T-helper 9 cell (primary cell): Measurements from ENCODE around the gene RTN4IP1.
"Not testable (repeated sequence)": the region's sequence is repeated elsewhere in the genome, so short reads cannot be mapped to it uniquely, and the experiment has no call there.

ENCODE experiments used
- DNase-seq: peaks from one replicate; pipeline ENCODE4 v3.0.0-alpha.2; 2020

RTN4IP1 gene

DNA sequence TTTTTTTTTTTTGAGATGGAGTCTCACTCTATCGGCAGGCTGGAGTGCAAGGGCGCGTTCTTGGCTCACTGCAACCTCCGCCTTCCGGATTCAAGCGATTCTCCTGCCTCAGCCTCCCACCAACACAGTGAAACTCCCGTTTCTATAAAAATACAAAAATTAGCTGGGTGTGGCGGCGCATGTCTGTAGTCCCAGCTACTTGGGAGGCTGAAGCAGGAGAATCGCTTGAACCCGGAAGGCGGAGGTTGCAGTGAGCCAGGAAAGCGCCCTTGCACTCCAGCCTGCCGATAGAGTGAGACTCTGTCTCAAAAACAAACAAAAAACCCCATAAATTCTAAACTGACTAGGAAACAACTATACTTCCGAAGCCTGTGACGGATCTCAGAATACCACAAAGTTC is 1.5 kb downstream of the RTN4IP1 start:
- DNase-seq: not testable (repeated sequence)

DNA sequence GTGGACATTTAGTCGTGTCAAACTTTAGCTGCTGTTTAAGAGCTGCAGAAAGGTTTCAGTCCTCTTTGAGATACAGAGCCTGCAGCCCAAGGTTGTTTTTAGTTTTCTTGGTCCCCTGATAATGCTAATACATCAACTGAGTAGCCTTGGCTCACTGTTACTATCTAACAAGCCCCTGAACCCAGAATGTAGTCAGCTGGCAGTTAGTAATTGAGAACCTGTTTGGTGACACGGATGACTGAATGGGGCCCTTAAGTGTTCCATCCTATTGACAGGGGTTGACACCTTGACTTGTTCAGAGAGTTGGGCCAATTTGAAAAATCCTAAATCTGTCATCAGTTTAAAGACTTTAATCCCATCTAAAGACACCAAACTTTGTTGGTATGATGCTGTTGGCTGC is 2.8 kb downstream of the RTN4IP1 start:
- no peak for DNase-seq

DNA sequence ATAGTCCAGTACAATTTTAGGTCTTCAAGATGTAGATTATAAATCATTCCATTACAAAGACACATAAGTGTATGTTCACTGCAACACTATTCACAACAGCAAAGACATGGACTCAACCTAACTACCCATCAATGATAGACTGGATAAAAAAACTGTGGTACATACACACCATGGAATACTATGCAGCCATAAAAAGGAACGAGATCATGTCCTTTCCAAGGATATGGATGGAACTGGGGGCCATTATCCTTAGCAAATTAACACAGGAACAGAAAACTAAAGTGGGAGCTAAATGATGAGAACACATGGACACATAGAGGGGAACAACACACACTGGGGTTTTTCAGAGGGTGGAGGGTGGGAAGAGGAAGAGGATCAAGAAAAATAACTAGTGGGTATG is 6.3 kb downstream of the RTN4IP1 start:
- DNase-seq: no peak

DNA sequence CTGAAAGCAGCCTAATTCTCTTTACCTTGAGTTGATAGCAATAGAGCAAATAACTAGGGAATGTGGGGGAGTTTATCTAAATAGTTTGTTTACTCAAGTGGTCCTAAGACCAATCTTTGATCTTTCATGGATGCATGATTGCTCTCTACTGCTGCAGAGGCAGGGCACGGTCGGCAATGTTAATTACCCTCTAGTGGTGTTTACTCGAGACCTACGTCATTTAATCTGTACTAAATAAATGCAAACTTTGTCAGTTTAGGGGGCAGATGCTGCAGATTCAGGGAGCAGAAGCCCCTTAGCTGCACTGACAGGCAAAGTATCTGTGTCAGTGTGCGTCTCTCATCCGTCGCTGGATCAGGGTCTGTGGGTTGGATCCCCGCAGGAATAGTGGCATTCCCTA is 6.9 kb downstream of the RTN4IP1 start:
- no peak for DNase-seq

DNA sequence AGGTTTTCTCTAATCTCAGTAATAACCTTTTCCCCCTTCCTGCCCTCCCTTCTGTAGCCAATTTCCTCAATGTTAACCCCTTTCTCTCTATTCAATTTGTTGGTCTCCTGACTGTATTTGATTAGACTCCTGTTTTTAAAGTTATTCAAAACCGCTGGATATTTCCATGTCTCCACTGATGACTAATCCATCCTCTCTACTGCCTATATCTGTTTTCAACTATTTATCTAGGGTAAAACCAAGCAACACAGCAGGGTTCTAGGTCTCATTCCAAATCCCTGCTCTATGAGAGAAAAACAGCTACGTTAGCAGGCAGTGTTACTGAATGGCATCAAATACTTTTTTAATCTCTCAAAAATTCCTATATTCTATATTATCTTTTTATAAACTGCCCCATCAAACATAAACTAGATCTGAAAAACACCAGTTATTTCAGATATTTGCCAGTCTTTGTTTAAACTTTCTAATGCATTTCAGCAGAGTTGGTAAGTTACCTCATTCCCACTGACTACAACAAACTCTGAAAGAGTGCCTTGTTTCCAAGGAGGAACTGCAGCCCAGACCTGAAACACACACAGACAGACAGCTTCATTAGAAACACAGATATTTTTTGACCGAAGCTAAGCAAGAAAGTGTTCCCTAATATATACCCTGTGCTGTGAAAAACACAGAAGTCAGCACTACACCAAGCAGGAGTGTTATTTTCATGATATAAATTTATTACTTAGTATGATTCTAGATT is 8.2 kb downstream of the RTN4IP1 start:
- DNase-seq: no peak

DNA sequence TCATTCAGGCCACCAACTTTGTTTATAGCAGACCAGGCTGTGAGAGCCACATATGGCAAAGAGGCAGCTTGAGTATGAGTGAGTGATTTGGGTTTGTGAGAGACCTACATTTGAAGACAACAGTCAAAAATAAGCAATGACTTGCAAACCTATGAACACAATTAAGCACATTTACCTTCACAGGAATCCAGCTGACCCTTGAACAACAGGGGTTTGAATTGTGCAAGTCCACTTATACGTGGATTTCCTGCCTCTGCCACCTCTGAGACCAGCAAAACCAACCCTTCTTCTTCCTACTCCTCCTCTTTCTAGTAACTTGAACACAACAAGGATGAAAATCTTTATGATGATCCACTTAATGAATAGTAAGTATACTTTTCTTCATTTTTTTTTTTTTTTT is 10.1 kb downstream of the RTN4IP1 start:
- DNase-seq: no peak

DNA sequence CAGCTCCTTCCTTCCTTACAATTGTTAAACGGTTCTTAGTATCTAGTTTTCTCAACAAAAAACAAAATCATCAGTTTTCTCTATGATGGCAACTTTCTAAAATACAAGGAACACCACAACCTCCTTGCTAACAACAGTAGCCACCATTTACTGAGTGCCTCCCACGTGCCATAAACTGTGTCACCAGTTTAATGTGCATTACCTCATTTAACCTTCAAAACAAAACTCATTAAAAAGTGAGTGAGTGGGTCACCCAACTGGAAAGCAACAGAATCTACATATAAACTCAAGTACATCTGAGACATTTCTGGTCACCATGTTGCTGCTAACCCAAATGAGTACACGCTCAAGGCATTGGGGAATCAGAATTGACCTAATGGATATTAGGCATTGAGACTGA is 11.0 kb downstream of the RTN4IP1 start:
- no peak for DNase-seq

DNA sequence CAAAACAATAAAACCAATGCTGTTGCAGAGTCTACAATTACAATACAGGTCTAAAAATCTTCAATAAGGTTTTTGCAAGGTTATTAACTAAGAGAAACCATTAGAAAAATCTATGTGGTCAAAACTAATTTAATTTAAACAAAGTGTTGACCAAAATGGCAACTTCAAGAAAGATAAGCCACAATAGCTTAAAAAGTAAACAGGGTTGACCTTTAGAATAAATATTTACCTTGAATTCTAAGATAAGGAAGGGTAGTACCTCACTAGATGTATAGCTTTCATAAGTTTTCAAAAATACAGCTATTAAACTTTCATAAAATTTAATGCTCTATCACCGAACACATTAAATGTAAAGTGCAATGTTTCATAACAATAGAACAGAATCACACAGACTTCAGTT is 11.4 kb downstream of the RTN4IP1 start:
- no peak for DNase-seq

DNA sequence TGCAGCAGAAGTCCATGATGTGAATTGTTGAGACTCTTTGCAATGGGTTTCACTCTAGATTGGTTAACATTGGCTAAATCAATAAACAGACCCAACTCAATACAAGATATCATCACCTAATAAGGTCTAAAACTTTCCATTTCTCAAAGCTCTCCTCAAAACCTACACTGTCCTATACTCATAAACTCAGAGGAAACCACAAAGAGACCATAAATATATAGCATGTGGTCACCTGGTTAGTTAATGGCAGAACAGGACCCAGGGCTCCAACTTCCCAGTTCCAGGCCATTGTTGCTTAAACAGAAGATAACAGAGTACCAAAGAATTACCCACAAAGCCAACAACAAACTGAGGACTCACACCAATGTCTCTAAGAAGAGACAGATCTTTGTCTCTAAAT is 12.0 kb downstream of the RTN4IP1 start:
- no peak for DNase-seq

DNA sequence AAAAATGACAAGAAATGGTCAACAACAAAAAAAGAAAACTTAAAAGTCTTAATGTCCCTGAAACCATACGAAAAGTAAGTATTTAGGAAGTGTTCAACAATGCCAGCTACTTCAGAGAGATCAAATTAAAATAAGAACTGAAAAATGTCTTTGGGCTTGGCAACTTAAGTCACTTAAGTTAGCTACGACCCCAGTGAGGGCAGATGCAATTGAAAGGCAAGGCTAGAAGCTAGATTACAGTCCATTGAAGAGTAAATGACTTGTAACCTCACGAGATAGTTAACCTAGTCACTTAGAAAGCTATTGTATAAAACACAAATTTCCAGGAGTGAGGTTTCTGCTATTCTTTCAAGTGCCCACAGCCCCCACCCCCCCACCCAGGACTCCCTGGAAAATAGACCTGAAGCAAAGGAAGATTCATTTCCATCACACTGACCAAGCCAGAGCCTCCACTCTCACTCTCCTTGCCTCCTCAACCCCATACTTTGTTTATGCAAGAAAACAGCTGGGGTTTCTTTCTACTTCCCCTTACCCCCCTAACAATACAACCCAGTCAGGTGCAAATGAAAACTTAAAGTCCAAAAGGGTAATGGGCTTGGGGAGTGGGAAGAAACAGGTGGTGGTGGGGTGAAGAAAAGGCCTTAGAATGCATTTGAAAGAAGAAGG is 14.6 kb downstream of the RTN4IP1 start:
- DNase-seq: no peak

DNA sequence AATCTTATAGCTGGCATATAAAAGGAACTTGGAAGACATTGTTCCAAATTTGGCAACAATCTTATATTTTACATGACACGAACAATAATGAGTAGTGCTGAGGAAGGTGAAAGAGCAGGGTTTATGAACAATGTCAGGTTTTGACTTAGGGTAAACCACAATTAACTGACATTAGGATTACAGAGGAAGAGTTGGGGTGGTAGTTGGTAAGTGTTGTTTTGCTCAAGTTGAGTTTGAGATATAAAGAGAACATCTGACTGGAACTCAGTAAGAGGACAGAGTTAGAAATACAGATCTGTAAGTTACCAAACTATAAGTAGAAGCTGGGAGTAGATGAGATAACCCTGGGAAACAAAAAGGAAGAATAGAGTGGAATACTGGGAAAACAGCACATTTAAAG is 15.1 kb downstream of the RTN4IP1 start:
- DNase-seq: no peak

DNA sequence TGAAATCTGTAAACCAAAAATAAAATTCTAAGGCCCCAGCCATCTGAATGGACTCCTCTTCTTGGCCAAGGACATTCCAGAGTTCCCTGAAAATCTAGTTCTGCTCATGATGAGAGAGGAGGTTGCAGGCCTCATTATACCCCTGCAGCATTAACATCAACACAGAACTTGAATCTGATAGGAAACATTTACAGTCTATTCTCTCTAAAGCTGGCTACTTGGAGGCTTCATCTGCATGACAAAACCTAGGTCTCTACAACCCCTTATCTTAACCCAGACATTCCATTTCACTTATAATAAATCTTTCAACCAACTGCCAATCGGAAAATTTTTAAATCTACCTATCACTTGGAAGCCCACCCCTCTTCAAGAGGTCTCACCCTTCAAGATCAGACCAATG is 15.7 kb downstream of the RTN4IP1 start:
- no peak for DNase-seq

DNA sequence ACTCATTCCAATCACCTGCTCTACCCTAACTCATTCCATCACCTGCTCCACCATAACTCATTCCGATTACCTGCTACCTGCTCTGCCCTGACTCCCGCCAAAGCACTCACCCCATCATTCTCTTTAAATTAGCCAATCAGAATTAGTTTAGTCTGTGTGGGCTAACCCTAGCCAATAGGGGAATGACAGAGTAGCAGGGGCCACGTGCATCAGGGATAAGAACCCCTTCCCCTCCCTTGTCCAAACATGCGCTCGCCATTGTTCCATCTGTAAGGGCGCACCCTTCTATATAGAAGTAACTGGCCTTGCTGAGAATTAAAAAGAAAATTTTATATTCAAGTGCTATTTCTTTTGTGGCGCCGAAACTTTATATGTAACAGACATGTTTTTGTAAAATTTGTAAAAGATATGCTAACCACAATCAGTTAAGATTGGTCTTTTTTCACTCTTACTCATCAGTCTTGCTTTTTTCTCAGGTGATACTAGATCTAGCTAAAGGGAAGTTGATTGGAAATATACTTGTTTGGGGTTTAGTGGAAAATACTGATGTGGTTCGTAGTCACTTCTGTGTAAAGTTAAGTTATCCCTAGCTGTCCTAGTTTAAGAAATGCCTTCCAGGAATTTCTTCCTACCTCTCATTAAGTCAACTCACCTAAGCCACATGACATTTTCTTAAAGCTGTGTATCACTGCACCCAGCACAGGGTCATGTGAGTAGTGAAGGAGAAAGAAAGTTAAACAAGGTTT is 16.5 kb downstream of the RTN4IP1 start:
- no peak for DNase-seq

DNA sequence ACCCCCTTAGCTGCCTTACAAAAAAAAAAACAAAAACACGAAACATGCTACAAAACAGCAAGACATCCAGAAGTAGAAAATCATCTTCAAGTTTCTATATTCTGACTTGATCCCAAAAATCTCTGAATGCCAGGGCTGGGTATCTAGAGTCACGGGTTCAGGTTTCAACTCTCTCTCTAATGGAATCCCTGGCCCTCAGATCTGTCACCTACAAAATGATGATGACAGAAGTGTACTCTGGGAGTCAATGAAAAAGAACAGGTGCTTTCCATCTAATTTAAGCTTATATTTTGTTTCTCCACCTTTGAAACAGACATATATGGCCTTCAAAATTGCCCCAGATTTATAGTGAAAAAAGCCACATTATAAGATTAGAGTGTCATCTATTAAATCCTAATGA is 18.3 kb downstream of the RTN4IP1 start:
- DNase-seq: no peak

DNA sequence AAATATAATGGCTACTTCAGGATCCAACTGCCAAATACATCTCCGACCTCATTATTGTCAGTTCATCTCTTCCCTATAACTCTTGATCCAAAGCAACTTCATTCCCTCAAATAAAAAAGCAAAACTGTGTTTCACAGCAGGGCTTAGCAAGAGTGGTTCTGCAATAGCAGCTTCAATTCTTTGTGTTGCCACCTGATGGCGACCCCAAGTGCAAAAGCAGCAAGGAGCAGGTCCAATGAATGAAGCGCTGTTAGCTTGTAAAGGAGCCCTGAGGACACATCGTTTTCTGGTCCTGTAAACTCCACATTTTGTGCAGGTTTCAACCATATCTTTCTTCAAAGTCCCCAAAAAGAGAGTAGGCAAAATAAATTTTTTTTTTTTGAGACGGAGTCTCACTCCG is 19.6 kb downstream of the RTN4IP1 start:
- DNase-seq: no peak

DNA sequence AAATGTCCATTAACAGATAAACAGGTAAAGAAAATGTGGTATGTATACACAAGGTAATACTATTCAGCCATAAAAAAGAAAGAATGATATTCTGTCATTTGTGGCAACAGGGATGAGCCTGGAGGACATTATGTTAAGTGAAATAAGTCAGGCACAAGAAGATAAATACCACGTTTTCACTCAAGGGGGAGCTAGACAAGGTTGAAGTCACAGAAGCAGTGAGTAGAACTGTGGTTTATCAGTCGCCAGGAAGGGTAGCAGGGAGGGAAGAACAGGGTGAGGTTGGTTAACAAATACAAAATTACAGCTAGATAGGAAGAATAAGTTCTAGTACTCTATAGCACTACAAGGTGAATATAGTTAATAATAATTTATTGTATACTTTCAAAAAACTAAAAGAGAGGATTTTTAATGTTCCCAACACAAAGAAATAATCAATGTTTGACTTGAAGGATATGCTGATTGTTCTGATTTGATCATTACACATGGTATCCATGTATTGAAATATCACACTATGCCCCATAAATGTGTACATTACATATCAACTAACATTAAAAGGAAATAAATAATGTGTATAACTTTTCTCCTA is 21.1 kb downstream of the RTN4IP1 start:
- DNase-seq: no peak

DNA sequence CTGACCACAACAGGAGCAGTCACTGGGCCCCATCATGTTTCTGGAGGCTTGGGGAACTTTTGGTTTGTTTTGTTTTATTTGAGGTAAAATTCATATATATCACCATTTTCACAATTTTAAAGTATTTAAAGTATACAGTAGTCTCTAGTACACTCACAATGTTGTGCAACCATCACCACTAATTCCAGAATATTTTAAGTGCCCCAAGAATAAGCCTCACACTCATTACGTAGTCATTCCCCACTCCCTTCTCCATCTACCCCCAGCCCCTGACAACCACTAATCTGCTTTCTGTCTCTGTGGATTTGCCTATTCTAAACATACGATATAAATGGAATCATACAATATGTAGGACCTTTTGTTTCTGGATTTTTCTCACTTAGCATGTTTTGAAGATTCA is 29.0 kb downstream of the RTN4IP1 start:
- no peak for DNase-seq

DNA sequence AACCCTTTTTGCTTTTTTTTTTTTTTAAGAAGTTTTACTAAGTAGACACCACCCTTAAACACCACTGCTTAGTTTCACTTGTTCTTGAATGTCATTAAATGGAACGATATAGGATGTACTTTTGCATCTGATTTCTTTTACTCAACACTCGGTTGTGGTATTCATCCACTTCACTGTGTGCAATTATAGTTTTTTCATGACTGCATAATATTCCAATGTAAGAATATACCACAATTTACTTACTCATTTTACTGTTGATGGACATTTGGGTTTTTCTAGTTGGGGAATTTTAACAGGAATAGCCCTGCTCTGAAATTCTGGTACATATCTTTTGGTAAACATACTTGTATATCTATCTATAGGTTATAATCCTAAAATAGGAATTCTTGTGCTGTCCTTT is 29.9 kb downstream of the RTN4IP1 start:
- no peak for DNase-seq

DNA sequence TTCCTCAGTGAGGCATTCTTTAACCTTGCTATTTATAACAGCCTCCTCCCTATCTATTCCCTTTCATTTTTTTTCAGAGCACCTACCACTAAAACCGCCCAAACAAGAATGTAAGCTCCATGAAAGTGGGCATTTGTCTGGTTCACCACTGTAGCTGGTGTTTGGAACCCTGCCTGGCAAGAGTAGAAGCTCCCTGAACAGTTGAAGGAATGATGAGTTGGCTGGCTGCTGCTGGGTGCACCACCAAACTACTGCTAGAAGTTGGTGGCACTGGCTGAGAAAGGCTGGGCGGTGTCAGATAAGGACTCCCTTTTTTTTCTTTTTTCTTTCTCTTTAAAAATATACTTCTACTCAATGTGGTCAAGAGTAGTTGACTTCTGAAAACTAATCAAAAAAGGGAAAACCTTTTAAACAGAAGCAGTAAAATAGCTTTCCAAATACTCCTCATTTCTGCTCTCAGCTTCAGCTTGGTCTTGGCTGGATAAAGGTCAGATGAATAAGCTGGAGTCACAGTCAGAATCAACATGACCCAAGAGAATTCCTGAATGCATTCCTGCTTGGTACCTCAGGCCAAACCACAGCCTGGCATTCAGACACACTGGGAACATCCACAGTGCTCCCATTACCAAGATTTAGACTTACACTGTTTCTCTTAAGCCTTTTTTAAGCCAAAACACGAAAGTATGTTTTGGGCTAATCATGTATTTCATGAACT is 38.0 kb downstream of the RTN4IP1 start:
- DNase-seq: no peak

DNA sequence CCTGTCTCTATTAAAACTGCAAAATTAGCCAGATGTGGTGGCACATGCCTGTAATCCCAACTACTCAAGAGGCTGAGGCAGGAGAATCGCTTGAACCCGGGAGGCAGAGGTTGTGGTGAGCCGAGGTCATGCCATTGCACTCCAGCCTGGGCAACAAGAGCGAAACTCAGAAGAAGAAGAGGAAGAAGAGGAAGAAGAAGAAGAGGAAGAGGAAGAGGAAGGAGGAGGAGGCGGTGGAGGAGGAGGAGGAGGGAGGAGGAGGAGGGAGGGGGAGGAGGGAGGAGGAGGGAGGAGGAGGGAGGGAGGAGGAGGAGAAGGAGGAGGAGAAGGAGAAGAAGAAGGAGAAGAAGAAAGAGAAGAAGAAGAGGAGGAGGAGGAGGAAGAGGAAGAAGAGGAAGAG is 40.4 kb downstream of the RTN4IP1 start:
- not testable (repeated sequence) for DNase-seq

DNA sequence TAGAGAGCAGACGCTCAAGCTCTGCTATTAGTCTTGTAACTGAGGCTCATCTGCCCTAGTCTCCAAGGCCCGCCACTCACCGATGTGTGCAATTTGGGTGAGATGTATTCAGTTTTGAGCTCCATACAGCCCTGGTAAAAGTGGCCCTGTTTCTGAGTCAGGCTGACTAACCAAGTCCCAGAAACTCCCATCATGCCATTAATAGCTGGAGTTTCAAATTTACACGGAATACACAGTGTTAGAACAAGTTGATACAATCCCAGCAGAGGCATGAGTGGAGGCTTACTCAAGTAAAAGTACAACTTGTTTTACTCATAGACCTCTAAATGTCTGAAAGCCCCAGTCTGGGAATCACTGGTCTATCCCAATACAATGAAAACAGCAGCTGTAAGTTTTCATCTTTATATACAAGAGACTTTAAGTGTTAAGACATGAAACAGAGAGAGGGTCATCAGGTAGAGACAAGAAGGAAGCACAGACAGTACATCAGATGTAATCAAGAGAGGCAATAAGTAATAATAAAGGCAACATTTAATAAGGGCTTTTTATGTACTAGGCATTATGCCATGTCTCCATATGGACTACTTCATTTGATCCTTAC is 42.4 kb downstream of the RTN4IP1 start:
- no peak for DNase-seq

DNA sequence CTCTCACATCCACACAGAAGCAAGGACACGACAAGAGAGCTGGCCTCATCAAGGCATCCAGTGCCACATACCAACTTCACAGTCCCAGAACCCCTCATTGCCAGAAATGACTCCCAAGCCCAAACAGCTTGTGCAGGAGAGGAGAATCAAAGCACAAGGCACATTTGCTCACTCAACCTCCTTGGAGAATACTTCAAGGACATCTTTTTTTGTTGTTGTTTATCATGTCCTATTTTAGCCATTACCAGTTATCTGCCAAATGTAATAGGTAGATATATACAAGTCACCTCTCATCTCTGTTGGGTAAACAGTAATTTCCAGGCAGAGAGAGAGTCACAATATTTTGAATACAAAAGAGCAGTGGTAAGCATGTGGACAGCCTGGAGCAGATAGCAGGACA is 47.8 kb downstream of the RTN4IP1 start:
- DNase-seq: no peak

DNA sequence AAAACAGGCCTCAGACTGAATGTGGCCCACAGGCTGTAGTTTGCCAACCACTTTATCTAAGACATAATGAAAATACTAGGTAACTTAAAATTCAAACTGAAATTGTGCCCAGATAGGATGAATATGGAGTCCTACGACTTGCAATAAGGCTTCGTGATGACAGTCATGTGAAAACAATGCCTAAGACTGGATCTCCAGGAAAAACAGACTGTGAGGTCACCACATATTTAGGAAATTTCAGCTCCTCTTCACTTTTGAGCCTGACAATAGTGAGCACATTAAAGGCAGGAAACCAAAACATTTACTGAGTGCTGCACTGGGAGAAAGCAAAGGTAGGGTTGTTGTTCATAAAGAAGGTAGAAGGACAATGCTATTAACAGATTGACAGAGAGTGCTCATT is 50.0 kb downstream of the RTN4IP1 start:
- DNase-seq: no peak
